ENCODE data around the gene CDCA3.

The CDCA3 gene

GRCh38 chr12:6825398-6826124, 25.5 kb downstream of the CDCA3 start:
- Mint-ChIP-seq H3K27ac (no peak overlapping the region), H3K4me3 (no peak overlapping the region), H3K36me3 (ENCODE audit: low read depth) (no peaks in the 10 kb centered on the region), H3K27me3 (ENCODE audit: low read depth) (peaks cover 70% of the 10 kb centered on the region), H3K9me3 (no peaks in the 10 kb centered on the region), H3K4me1 (ENCODE audit: low read depth) (peaks cover 26% of the 10 kb centered on the region)

GRCh38 chr12:6824901-6825381, 26.1 kb downstream of the CDCA3 start:
- H3K9me3 Mint-ChIP-seq: no peaks in the 10 kb centered on the region
- peaks cover 2% of the 10 kb centered on the region for H3K36me3 Mint-ChIP-seq (ENCODE audit: low read depth)
- peak overlapping the region; percentile 17 for H3K27ac Mint-ChIP-seq
- no peak overlapping the region for H3K4me3 Mint-ChIP-seq
- H3K27me3 Mint-ChIP-seq (ENCODE audit: low read depth): peaks cover 66% of the 10 kb centered on the region
- peaks cover 28% of the 10 kb centered on the region for H3K4me1 Mint-ChIP-seq (ENCODE audit: low read depth)

- Mint-ChIP-seq H3K9me3 (no peaks in the 10 kb centered on the region), H3K27me3 (ENCODE audit: low read depth) (peaks cover 59% of the 10 kb centered on the region), H3K4me3 (no peak overlapping the region), H3K4me1 (ENCODE audit: low read depth) (peaks cover 29% of the 10 kb centered on the region), H3K27ac (peak overlapping the region; percentile 17), H3K36me3 (ENCODE audit: low read depth) (peaks cover 9% of the 10 kb centered on the region)
Observed at GRCh38 chr12:6824085-6824775, 26.9 kb downstream of the CDCA3 start.

GRCh38 chr12:6823182-6824084, 27.7 kb downstream of the CDCA3 start:
- peaks cover 15% of the 10 kb centered on the region for H3K36me3 Mint-ChIP-seq (ENCODE audit: low read depth)
- peaks cover 23% of the 10 kb centered on the region for H3K4me1 Mint-ChIP-seq (ENCODE audit: low read depth)
- no peaks in the 10 kb centered on the region for H3K9me3 Mint-ChIP-seq
- no peak overlapping the region for H3K4me3 Mint-ChIP-seq
- H3K27ac Mint-ChIP-seq: no peak overlapping the region
- H3K27me3 Mint-ChIP-seq (ENCODE audit: low read depth): peaks cover 54% of the 10 kb centered on the region

GRCh38 chr12:6822426-6823135, 28.5 kb downstream of the CDCA3 start:
- H3K36me3 Mint-ChIP-seq (ENCODE audit: low read depth): peaks cover 22% of the 10 kb centered on the region
- no peak overlapping the region for H3K27ac Mint-ChIP-seq
- peak overlapping the region; percentile 33 for H3K4me3 Mint-ChIP-seq
- peaks cover 49% of the 10 kb centered on the region for H3K27me3 Mint-ChIP-seq (ENCODE audit: low read depth)
- H3K4me1 Mint-ChIP-seq (ENCODE audit: low read depth): peaks cover 21% of the 10 kb centered on the region
- H3K9me3 Mint-ChIP-seq: no peaks in the 10 kb centered on the region

GRCh38 chr12:6821591-6822425, 29.3 kb downstream of the CDCA3 start, which contains the start of gene GPR162:
Gene GPR162, plus strand, starts transcription at chr12:6821821. Its CDS starts 2,078 bp downstream, at chr12:6823899.
- no peaks in the 10 kb centered on the region for H3K9me3 Mint-ChIP-seq
- H3K36me3 Mint-ChIP-seq (ENCODE audit: low read depth): peaks cover 26% of the 10 kb centered on the region
- peak within 1 kb of the TSS; percentile 55 for H3K27ac Mint-ChIP-seq
- H3K4me1 Mint-ChIP-seq (ENCODE audit: low read depth): peaks cover 17% of the 10 kb centered on the region
- peak within 1 kb of the TSS; percentile 61 for H3K4me3 Mint-ChIP-seq
- H3K27me3 Mint-ChIP-seq (ENCODE audit: low read depth): peaks cover 42% of the 10 kb centered on the region

- Mint-ChIP-seq H3K4me3 (no peak overlapping the region), H3K9me3 (no peaks in the 10 kb centered on the region), H3K27me3 (ENCODE audit: low read depth) (peaks cover 27% of the 10 kb centered on the region), H3K4me1 (ENCODE audit: low read depth) (peaks cover 14% of the 10 kb centered on the region), H3K27ac (no peak overlapping the region), H3K36me3 (ENCODE audit: low read depth) (peaks cover 38% of the 10 kb centered on the region)
Observed at GRCh38 chr12:6820166-6820565, 30.9 kb downstream of the CDCA3 start.

GRCh38 chr12:6819106-6820030, 31.7 kb downstream of the CDCA3 start:
- Mint-ChIP-seq H3K4me3 (no peak overlapping the region), H3K27ac (peak overlapping the region; percentile 58), H3K4me1 (ENCODE audit: low read depth) (peaks cover 14% of the 10 kb centered on the region), H3K36me3 (ENCODE audit: low read depth) (peaks cover 44% of the 10 kb centered on the region), H3K27me3 (ENCODE audit: low read depth) (peaks cover 20% of the 10 kb centered on the region), H3K9me3 (no peaks in the 10 kb centered on the region)

- H3K27ac Mint-ChIP-seq: no peak overlapping the region
- H3K36me3 Mint-ChIP-seq (ENCODE audit: low read depth): peaks cover 50% of the 10 kb centered on the region
- peaks cover 16% of the 10 kb centered on the region for H3K27me3 Mint-ChIP-seq (ENCODE audit: low read depth)
Observed at GRCh38 chr12:6818645-6819044, 32.4 kb downstream of the CDCA3 start.

GRCh38 chr12:6818222-6818621, 32.9 kb downstream of the CDCA3 start:
- no peak overlapping the region for H3K27ac Mint-ChIP-seq
- H3K36me3 Mint-ChIP-seq (ENCODE audit: low read depth): peaks cover 54% of the 10 kb centered on the region

More at GRCh38 chr12:6818645-6819044, 32.4 kb downstream of the CDCA3 start:
- no peaks in the 10 kb centered on the region for H3K9me3 Mint-ChIP-seq
- H3K4me3 Mint-ChIP-seq: no peak overlapping the region
- peaks cover 14% of the 10 kb centered on the region for H3K4me1 Mint-ChIP-seq (ENCODE audit: low read depth)

GRCh38 chr12:6817662-6818157, 33.4 kb downstream of the CDCA3 start:
- Mint-ChIP-seq H3K4me1 (ENCODE audit: low read depth) (peaks cover 15% of the 10 kb centered on the region), H3K27me3 (ENCODE audit: low read depth) (peaks cover 10% of the 10 kb centered on the region), H3K9me3 (no peaks in the 10 kb centered on the region), H3K4me3 (no peak overlapping the region), H3K27ac (no peak overlapping the region), H3K36me3 (ENCODE audit: low read depth) (peaks cover 54% of the 10 kb centered on the region)

More at GRCh38 chr12:6818222-6818621, 32.9 kb downstream of the CDCA3 start:
- H3K9me3 Mint-ChIP-seq: no peaks in the 10 kb centered on the region
- peaks cover 15% of the 10 kb centered on the region for H3K4me1 Mint-ChIP-seq (ENCODE audit: low read depth)
- peaks cover 15% of the 10 kb centered on the region for H3K27me3 Mint-ChIP-seq (ENCODE audit: low read depth)
- no peak overlapping the region for H3K4me3 Mint-ChIP-seq

GRCh38 chr12:6817098-6817497, 34.0 kb downstream of the CDCA3 start:
- no peaks in the 10 kb centered on the region for H3K9me3 Mint-ChIP-seq
- peaks cover 54% of the 10 kb centered on the region for H3K36me3 Mint-ChIP-seq (ENCODE audit: low read depth)
- H3K4me1 Mint-ChIP-seq (ENCODE audit: low read depth): peaks cover 15% of the 10 kb centered on the region
- peaks cover 3% of the 10 kb centered on the region for H3K27me3 Mint-ChIP-seq (ENCODE audit: low read depth)
- H3K27ac Mint-ChIP-seq: no peak overlapping the region
- no peak overlapping the region for H3K4me3 Mint-ChIP-seq

Data from T-helper 1 cell treated with Interleukin-12 subunit alpha and Interleukin-12 subunit beta and Interleukin-4 antibody, amounts not matched to agents 30 μg/mL and 1 μg/mL, for 36 hours (primary cell).